ENCODE data around the gene XIRP2.
"Not testable (repeated sequence)": the region's sequence is repeated elsewhere in the genome, so short reads cannot be mapped to it uniquely, and the experiment has no call there.

XIRP2 gene

GRCh38 chr2:166944909-166945308 is 56.6 kb downstream of the XIRP2 start:
- no peak for DNase-seq

GRCh38 chr2:166957686-166958085 is 69.4 kb downstream of the XIRP2 start:
- no peak for DNase-seq

GRCh38 chr2:166958986-166959481 is 70.8 kb downstream of the XIRP2 start:
- no peak for DNase-seq

- DNase-seq, result no peak
These were observed 71.3 kb downstream of the XIRP2 start for GRCh38 chr2:166959556-166959955.

- no peak for DNase-seq
These were observed 72.5 kb downstream of the XIRP2 start for GRCh38 chr2:166960702-166961270.

- no peak for DNase-seq
These were observed 73.7 kb downstream of the XIRP2 start for GRCh38 chr2:166961933-166962332.

GRCh38 chr2:166969486-166969885 is 81.2 kb downstream of the XIRP2 start:
- DNase-seq, result no peak

GRCh38 chr2:166972002-166972401 is 83.7 kb downstream of the XIRP2 start:
- no peak for DNase-seq

- DNase-seq, result no peak
These were observed 84.1 kb downstream of the XIRP2 start for GRCh38 chr2:166972418-166972817.

- DNase-seq, result no peak
These were observed 95.9 kb downstream of the XIRP2 start for GRCh38 chr2:166984188-166984587.

- no peak for DNase-seq
These were observed 96.5 kb downstream of the XIRP2 start for GRCh38 chr2:166984797-166985196.

- no peak for DNase-seq
These were observed 106.5 kb downstream of the XIRP2 start for GRCh38 chr2:166994588-166995336.

GRCh38 chr2:166996465-166996864 is 108.2 kb downstream of the XIRP2 start:
- no peak for DNase-seq

GRCh38 chr2:167001165-167001564 is 112.9 kb downstream of the XIRP2 start:
- no peak for DNase-seq

GRCh38 chr2:167005096-167005495 is 116.8 kb downstream of the XIRP2 start:
- no peak for DNase-seq

- no peak for DNase-seq
These were observed 124.9 kb downstream of the XIRP2 start for GRCh38 chr2:167013227-167013626.

GRCh38 chr2:167015806-167016205 is 127.5 kb downstream of the XIRP2 start:
- DNase-seq, result no peak

GRCh38 chr2:167017021-167017420 is 128.7 kb downstream of the XIRP2 start:
- no peak for DNase-seq

GRCh38 chr2:167018590-167018989 is 130.3 kb downstream of the XIRP2 start:
- no peak for DNase-seq

GRCh38 chr2:167028503-167028902 is 140.2 kb downstream of the XIRP2 start:
- no peak for DNase-seq

GRCh38 chr2:167034976-167035375 is 146.7 kb downstream of the XIRP2 start:
- DNase-seq, result not testable (repeated sequence)

GRCh38 chr2:167048829-167049228 is 160.5 kb downstream of the XIRP2 start:
- no peak for DNase-seq

- DNase-seq, result no peak
These were observed 161.4 kb downstream of the XIRP2 start for GRCh38 chr2:167049659-167050058.

- DNase-seq, result peak; percentile 7
These were observed 164.5 kb downstream of the XIRP2 start for GRCh38 chr2:167052825-167053224.

GRCh38 chr2:167054881-167055280 is 166.6 kb downstream of the XIRP2 start:
- no peak for DNase-seq
